ENCODE measurements around the gene SYT1. TPM values are rescaled to one million over a fixed set of nuclear protein-coding genes. Genes with fewer than 3 reads are reported as not detected.

Gene SYT1
- total and polyA plus RNA-seq, 2 of the 4 experiments (the other 2 are of a cell fraction), result 2.8 to 3.0 TPM

DNA sequence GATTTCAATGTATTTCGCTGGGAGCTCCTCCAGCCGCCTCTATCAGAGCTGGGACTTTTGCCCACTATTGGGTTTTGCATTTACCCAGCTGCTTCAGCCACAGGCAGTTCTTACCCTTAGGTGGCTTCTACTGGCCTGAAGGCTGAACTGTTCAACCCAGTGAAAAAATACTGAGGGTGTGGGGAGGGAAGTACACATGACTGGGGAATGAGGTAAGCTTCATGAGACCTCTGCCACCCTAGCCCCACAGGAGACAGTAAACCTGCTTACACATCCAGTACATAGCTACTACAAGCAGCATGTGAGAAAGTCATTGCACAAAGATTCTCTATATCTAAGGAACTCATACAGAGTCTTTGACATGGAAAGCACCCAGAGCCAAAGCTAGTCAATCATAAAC, 411.1 kb downstream of the SYT1 start:
- no peak overlapping the region for H2BK20ac ChIP-seq (ENCODE audit: low read depth, low read length)
- no peaks in the 10 kb centered on the region for H3K9me3 ChIP-seq (ENCODE audit: control insufficient read depth, insufficient read depth, low read length)
- no peak overlapping the region for H4K8ac ChIP-seq (ENCODE audit: low read depth in 2 of 2, low read length in 2 of 2)
- no peaks in the 10 kb centered on the region for H4K20me1 ChIP-seq (ENCODE audit: insufficient read depth, low read length)
- ATAC-seq (ENCODE audit: low read depth) (no peak), DNase-seq (peak; percentile 44)
- BruUV-seq (replicated peaks), result no TSS peak
- dilution Hi-C loops (cut with HindIII; ENCODE audit: low sequenced_read_pairs, unreplicated experiment) (no loop called here), intact Hi-C loops (cut with micrococcal nuclease) (no loop called here), in situ Hi-C loops (cut with MboI; ENCODE audit: low sequenced_read_pairs) (no loop called here)
- no peak overlapping the region for H3K4me3 ChIP-seq (ENCODE audit: insufficient read depth, low read depth, low read length)
- H3K79me1 ChIP-seq (ENCODE audit: low read depth in 1 of 2, low read length in 2 of 2), result no peaks in the 10 kb centered on the region
- H4K5ac ChIP-seq (ENCODE audit: low read depth, low read length), result no peak overlapping the region
- H2BK120ac ChIP-seq (ENCODE audit: low read depth, low read length), result no peak overlapping the region
- no CpG with 5 or more reads among the region's 2 CpGs for WGBS, 2 experiments (ENCODE audit: extremely low coverage in 2 of 2, insufficient read length in 1 of 2)
- H3K27ac ChIP-seq (ENCODE audit: insufficient read depth, low read length), result no peak overlapping the region
- H2AK9ac ChIP-seq (replicated peaks; ENCODE audit: low read depth, low read length, poor library complexity), result no peak overlapping the region
- H2BK15ac ChIP-seq (ENCODE audit: low read depth, low read length), result no peak overlapping the region
- H3K9ac ChIP-seq (ENCODE audit: low read depth, low read length), result no peak overlapping the region
- H3K18ac ChIP-seq (ENCODE audit: low read depth, low read length), result no peak overlapping the region
- no peak overlapping the region for H3K56ac ChIP-seq (ENCODE audit: extremely low read depth, insufficient read depth, low read length)
- no peak overlapping the region for H2AFZ ChIP-seq (replicated peaks; ENCODE audit: low read length, poor library complexity)
- no peak overlapping the region for H3K23ac ChIP-seq (ENCODE audit: low read depth, low read length)
- POLR2A ChIA-PET (ENCODE audit: unreplicated experiment), result no interaction called here
- H3K36me3 ChIP-seq (ENCODE audit: control insufficient read depth, insufficient read depth, low read length), result no peaks in the 10 kb centered on the region
- no peak overlapping the region for H3K14ac ChIP-seq (replicated peaks; ENCODE audit: low read depth, low read length)
- H4K91ac ChIP-seq (ENCODE audit: insufficient read depth, low read depth, low read length), result no peak overlapping the region
- H3K9me1 ChIP-seq (ENCODE audit: insufficient read depth, low read length), result no peaks in the 10 kb centered on the region
- no peak overlapping the region for H3K4me2 ChIP-seq (ENCODE audit: low read depth, low read length)
- H3K4ac ChIP-seq (ENCODE audit: low read depth, low read length), result no peak overlapping the region
- H3K27me3 ChIP-seq (ENCODE audit: control insufficient read depth, insufficient read depth, low read length), result no peaks in the 10 kb centered on the region
- no peak overlapping the region for H2AK5ac ChIP-seq (ENCODE audit: low read depth, low read length)
- CTCF ChIA-PET, result interaction anchor here (0.6 kb wide), 1 partner anchor 45 kb away, joined by 5 read pairs; no protein-coding TSS in a partner anchor
- no peak overlapping the region for H2BK5ac ChIP-seq (ENCODE audit: low read depth, low read length, poor library complexity, severe bottlenecking)
- TF ChIP-seq MAFK (IDR thresholded peaks at IDR 0.05; ENCODE audit: low read depth, low read length) (no peak), RAD21 (IDR thresholded peaks at IDR 0.05; ENCODE audit: low read length) (no peak), BHLHE40 (IDR thresholded peaks at IDR 0.05; ENCODE audit: low read depth, low read length) (no peak), MXI1 (IDR thresholded peaks at IDR 0.05; ENCODE audit: borderline replicate concordance, low read depth, low read length) (no peak), NFE2L2 (IDR thresholded peaks at IDR 0.05; ENCODE audit: low read depth, low read length) (no peak), CEBPB (IDR thresholded peaks at IDR 0.05; ENCODE audit: low read depth, low read length) (no peak), POLR2A (IDR thresholded peaks at IDR 0.05; ENCODE audit: low read depth, low read length) (no peak), RFX5 (IDR thresholded peaks at IDR 0.05; ENCODE audit: low read depth, low read length) (no peak), MAZ (IDR thresholded peaks at IDR 0.05; ENCODE audit: borderline replicate concordance, low read depth, low read length) (no peak), FOS (IDR thresholded peaks at IDR 0.05; ENCODE audit: low read depth, low read length) (no peak), SMC3 (IDR thresholded peaks at IDR 0.05; ENCODE audit: low read depth, low read length) (no peak), CHD1 (IDR thresholded peaks at IDR 0.05; ENCODE audit: low read depth, low read length) (no peak)
- TF ChIP-seq, protein P1, sequence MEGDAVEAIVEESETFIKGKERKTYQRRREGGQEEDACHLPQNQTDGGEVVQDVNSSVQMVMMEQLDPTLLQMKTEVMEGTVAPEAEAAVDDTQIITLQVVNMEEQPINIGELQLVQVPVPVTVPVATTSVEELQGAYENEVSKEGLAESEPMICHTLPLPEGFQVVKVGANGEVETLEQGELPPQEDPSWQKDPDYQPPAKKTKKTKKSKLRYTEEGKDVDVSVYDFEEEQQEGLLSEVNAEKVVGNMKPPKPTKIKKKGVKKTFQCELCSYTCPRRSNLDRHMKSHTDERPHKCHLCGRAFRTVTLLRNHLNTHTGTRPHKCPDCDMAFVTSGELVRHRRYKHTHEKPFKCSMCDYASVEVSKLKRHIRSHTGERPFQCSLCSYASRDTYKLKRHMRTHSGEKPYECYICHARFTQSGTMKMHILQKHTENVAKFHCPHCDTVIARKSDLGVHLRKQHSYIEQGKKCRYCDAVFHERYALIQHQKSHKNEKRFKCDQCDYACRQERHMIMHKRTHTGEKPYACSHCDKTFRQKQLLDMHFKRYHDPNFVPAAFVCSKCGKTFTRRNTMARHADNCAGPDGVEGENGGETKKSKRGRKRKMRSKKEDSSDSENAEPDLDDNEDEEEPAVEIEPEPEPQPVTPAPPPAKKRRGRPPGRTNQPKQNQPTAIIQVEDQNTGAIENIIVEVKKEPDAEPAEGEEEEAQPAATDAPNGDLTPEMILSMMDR (conservative IDR thresholded peaks at IDR 0.05; ENCODE audit: low read depth, low read length), result no peak
- TF ChIP-seq, protein P2, sequence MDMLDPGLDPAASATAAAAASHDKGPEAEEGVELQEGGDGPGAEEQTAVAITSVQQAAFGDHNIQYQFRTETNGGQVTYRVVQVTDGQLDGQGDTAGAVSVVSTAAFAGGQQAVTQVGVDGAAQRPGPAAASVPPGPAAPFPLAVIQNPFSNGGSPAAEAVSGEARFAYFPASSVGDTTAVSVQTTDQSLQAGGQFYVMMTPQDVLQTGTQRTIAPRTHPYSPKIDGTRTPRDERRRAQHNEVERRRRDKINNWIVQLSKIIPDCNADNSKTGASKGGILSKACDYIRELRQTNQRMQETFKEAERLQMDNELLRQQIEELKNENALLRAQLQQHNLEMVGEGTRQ (IDR thresholded peaks at IDR 0.05; ENCODE audit: low read depth, low read length), result no peak
- TF ChIP-seq, protein P3, sequence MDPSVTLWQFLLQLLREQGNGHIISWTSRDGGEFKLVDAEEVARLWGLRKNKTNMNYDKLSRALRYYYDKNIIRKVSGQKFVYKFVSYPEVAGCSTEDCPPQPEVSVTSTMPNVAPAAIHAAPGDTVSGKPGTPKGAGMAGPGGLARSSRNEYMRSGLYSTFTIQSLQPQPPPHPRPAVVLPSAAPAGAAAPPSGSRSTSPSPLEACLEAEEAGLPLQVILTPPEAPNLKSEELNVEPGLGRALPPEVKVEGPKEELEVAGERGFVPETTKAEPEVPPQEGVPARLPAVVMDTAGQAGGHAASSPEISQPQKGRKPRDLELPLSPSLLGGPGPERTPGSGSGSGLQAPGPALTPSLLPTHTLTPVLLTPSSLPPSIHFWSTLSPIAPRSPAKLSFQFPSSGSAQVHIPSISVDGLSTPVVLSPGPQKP (IDR thresholded peaks at IDR 0.05; ENCODE audit: borderline replicate concordance, low read depth, low read length), result no peak
- no peaks in the 10 kb centered on the region for H3K4me1 ChIP-seq (ENCODE audit: control insufficient read depth, insufficient read depth, low read length)
